WTC11 (cell line): ENCODE measurements around the gene CHMP5.

Experiments
- CTCF ChIP-seq: fragments of 200-600 bp; IDR thresholded peaks from 2 replicates; pipeline ENCODE4 v1.8.0; 2022; ENCODE audit warnings: antibody characterized with exemption
- ETV6 ChIP-seq: sonication (generic); formaldehyde crosslinking; IDR thresholded peaks from 2 replicates; pipeline ENCODE4 v1.8.1; 2022; ENCODE audit warnings: mild to moderate bottlenecking, missing genetic modification reagents
- IRF2 ChIP-seq: sonication (generic); formaldehyde crosslinking; IDR thresholded peaks from 2 replicates; pipeline ENCODE4 v1.8.0; 2022; ENCODE audit warnings: low read depth, missing genetic modification reagents, borderline replicate concordance
- NFYB ChIP-seq: sonication (generic); formaldehyde crosslinking; conservative IDR thresholded peaks from 2 replicates; pipeline ENCODE4 v1.8.0; 2022; ENCODE audit warnings: low read depth, missing genetic modification reagents
- NR2C2 ChIP-seq: sonication (generic); formaldehyde crosslinking; IDR thresholded peaks from 2 replicates; pipeline ENCODE4 v1.8.0; 2022; ENCODE audit warnings: mild to moderate bottlenecking, missing genetic modification reagents
- OVOL2 ChIP-seq: fragments of 250-450 bp; sonication (Bioruptor Pico); IDR thresholded peaks from 2 replicates; pipeline ENCODE4 v1.9.0; 2021; ENCODE audit warnings: mild to moderate bottlenecking, borderline replicate concordance
- TEAD1 ChIP-seq: sonication (generic); formaldehyde crosslinking; IDR thresholded peaks from 2 replicates; pipeline ENCODE4 v1.8.0; 2022; ENCODE audit warnings: mild to moderate bottlenecking, missing genetic modification reagents
- TP53 ChIP-seq: sonication (generic); formaldehyde crosslinking; IDR thresholded peaks from 2 replicates; pipeline ENCODE4 v1.8.1; 2023; ENCODE audit warnings: mild to moderate bottlenecking, missing genetic modification reagents

- TF ChIP-seq IRF2 (CRISPR knock-in tag) = no peak
- TF ChIP-seq OVOL2 = no peak
- TF ChIP-seq NR2C2 (CRISPR knock-in tag) = no peak
- TF ChIP-seq TP53 (CRISPR knock-in tag) = no peak
- no peak for TF ChIP-seq NFYB (CRISPR knock-in tag)
- TF ChIP-seq ETV6 = no peak
- no peak for TF ChIP-seq CTCF
- TF ChIP-seq TEAD1 (CRISPR knock-in tag) = no peak
Measured at GRCh38 chr9:33288235-33288634, 23.4 kb downstream of the CHMP5 start.
